ENCODE measurements around the gene NCK2.

NCK2 gene

GRCh38 chr2:105928563-105928962, 183.9 kb downstream of the NCK2 start:
- Histone ChIP-seq H3K9ac (no peak overlapping the region), H3K4me3 (no peak overlapping the region), H3K4me1 (no peaks in the 10 kb centered on the region), H3K27me3 (no peaks in the 10 kb centered on the region), H3K27ac (no peak overlapping the region), H3K36me3 (no peaks in the 10 kb centered on the region), H3K9me3 (peaks cover 11% of the 10 kb centered on the region), H4K20me1 (no peaks in the 10 kb centered on the region), H3K4me2 (no peak overlapping the region)
- TF ChIP-seq Cebpa-rat (IDR thresholded peaks at IDR 0.05): no peak

- Histone ChIP-seq H4K20me1 (no peaks in the 10 kb centered on the region), H3K4me3 (no peak overlapping the region), H3K4me2 (no peak overlapping the region), H3K4me1 (no peaks in the 10 kb centered on the region), H3K27me3 (no peaks in the 10 kb centered on the region), H3K36me3 (no peaks in the 10 kb centered on the region), H3K9ac (no peak overlapping the region), H3K9me3 (peaks cover 20% of the 10 kb centered on the region), H3K27ac (no peak overlapping the region)
- no peak for TF ChIP-seq Cebpa-rat (IDR thresholded peaks at IDR 0.05)
Measured at GRCh38 chr2:105929516-105929915, 184.8 kb downstream of the NCK2 start.

DNA sequence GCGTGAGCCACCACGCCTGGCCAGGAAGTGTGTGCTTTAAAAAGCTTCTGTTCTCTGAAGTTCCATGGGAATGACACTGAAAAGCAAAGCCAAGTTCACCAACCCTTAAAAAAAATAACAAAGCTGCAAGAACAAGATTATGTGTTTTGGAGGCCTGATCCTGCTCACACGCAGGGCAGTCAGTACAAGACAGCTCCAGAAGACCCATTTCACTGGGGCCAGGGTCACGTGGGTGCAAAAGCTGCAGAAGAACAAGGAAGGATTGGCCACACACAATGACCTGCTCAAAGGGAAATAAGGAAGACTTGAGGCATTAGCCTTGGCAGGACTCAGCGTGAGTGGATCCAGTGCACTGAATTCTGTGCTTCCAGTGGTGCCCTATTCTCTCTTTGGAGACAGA, 187.9 kb downstream of the NCK2 start:
- Histone ChIP-seq H3K27me3 (no peaks in the 10 kb centered on the region), H4K20me1 (no peaks in the 10 kb centered on the region), H3K9ac (no peak overlapping the region), H3K27ac (no peak overlapping the region), H3K36me3 (no peaks in the 10 kb centered on the region), H3K4me1 (no peaks in the 10 kb centered on the region), H3K9me3 (peaks cover 22% of the 10 kb centered on the region), H3K4me3 (no peak overlapping the region), H3K4me2 (no peak overlapping the region)
- no peak for TF ChIP-seq Cebpa-rat (IDR thresholded peaks at IDR 0.05)

- Histone ChIP-seq H3K27ac (no peak overlapping the region), H3K4me2 (no peak overlapping the region), H3K36me3 (no peaks in the 10 kb centered on the region), H3K27me3 (no peaks in the 10 kb centered on the region), H3K9ac (no peak overlapping the region), H4K20me1 (no peaks in the 10 kb centered on the region), H3K4me1 (no peaks in the 10 kb centered on the region), H3K4me3 (no peak overlapping the region), H3K9me3 (peaks cover 22% of the 10 kb centered on the region)
- TF ChIP-seq Cebpa-rat (IDR thresholded peaks at IDR 0.05): no peak
Measured at GRCh38 chr2:105933906-105934305, 189.2 kb downstream of the NCK2 start.

GRCh38 chr2:105934467-105934866, 189.8 kb downstream of the NCK2 start:
- Histone ChIP-seq H4K20me1 (no peaks in the 10 kb centered on the region), H3K9ac (no peak overlapping the region), H3K36me3 (no peaks in the 10 kb centered on the region), H3K4me2 (no peak overlapping the region), H3K27me3 (no peaks in the 10 kb centered on the region), H3K27ac (no peak overlapping the region), H3K9me3 (peaks cover 27% of the 10 kb centered on the region), H3K4me3 (no peak overlapping the region), H3K4me1 (no peaks in the 10 kb centered on the region)
- TF ChIP-seq Cebpa-rat (IDR thresholded peaks at IDR 0.05): no peak

- Histone ChIP-seq H3K9me3 (peaks cover 33% of the 10 kb centered on the region), H4K20me1 (no peaks in the 10 kb centered on the region), H3K4me2 (no peak overlapping the region), H3K4me3 (no peak overlapping the region), H3K4me1 (no peaks in the 10 kb centered on the region), H3K36me3 (no peaks in the 10 kb centered on the region), H3K9ac (no peak overlapping the region), H3K27ac (no peak overlapping the region), H3K27me3 (no peaks in the 10 kb centered on the region)
- no peak for TF ChIP-seq Cebpa-rat (IDR thresholded peaks at IDR 0.05)
Measured at GRCh38 chr2:105935063-105935462, 190.4 kb downstream of the NCK2 start.

- Histone ChIP-seq H3K36me3 (no peaks in the 10 kb centered on the region), H4K20me1 (no peaks in the 10 kb centered on the region), H3K27me3 (no peaks in the 10 kb centered on the region), H3K27ac (no peak overlapping the region), H3K4me3 (no peak overlapping the region), H3K9ac (no peak overlapping the region), H3K4me1 (no peaks in the 10 kb centered on the region), H3K4me2 (no peak overlapping the region), H3K9me3 (peaks cover 33% of the 10 kb centered on the region)
- no peak for TF ChIP-seq Cebpa-rat (IDR thresholded peaks at IDR 0.05)
Measured at GRCh38 chr2:105936954-105937353, 192.2 kb downstream of the NCK2 start.

GRCh38 chr2:105937498-105938097, 192.9 kb downstream of the NCK2 start:
- no peak for TF ChIP-seq Cebpa-rat (IDR thresholded peaks at IDR 0.05)
- H3K27ac ChIP-seq: no peak overlapping the region
- H3K27me3 ChIP-seq: no peaks in the 10 kb centered on the region
- H3K4me2 ChIP-seq: no peak overlapping the region
- H3K4me1 ChIP-seq: no peaks in the 10 kb centered on the region
- no peak overlapping the region for H3K4me3 ChIP-seq
- H3K9me3 ChIP-seq: peaks cover 31% of the 10 kb centered on the region
- no peaks in the 10 kb centered on the region for H4K20me1 ChIP-seq
- no peak overlapping the region for H3K9ac ChIP-seq
- H3K36me3 ChIP-seq: no peaks in the 10 kb centered on the region

Measured in BLaER1 (cell line).